Daoy (cell line): ENCODE measurements around the gene NBPF9. TPM values are rescaled to one million over a fixed set of nuclear protein-coding genes. Genes with fewer than 3 reads are reported as not detected.
A peak's percentile ranks its signal among the peaks of the same experiment; 100 is the strongest.
"Not testable (repeated sequence)": the region's sequence is repeated elsewhere in the genome, so short reads cannot be mapped to it uniquely, and the experiment has no call there.

Experiments used
- DNase-seq: peaks from one replicate; pipeline ENCODE4 v3.0.0-alpha.2; 2015; ENCODE audit warnings: low read depth
- total RNA-seq: library from RNA; depleted of rRNA; stranded (reverse); fragments of >200 nt; shearing (Covaris generic); gene quantifications from 2 replicates; pipeline ENCODE4 v1.2.3, GENCODE V29; 2014; rRNA removed

The NBPF9 gene
- 8.5 and 14.3 TPM in 2 replicates for total RNA-seq

- peak; percentile 62 for DNase-seq
Observed at GRCh38 chr1:149103109-149104081, at the start of gene NBPF9. TSS of gene NBPF9 (minus strand) at chr1:149103551. CDS start at chr1:149082139, 21,412 bp downstream.

GRCh38 chr1:149149909-149150308 is 46.6 kb upstream of the NBPF9 start:
- not testable (repeated sequence) for DNase-seq

GRCh38 chr1:149137585-149137984 is 34.2 kb upstream of the NBPF9 start:
- not testable (repeated sequence) for DNase-seq

GRCh38 chr1:149130938-149131337 is 27.6 kb upstream of the NBPF9 start:
- DNase-seq = not testable (repeated sequence)

GRCh38 chr1:149129245-149129644 is 25.9 kb upstream of the NBPF9 start:
- DNase-seq = not testable (repeated sequence)

- DNase-seq = not testable (repeated sequence)
Observed at GRCh38 chr1:149126555-149127145, 23.3 kb upstream of the NBPF9 start.

- DNase-seq = peak; percentile 5
Observed at GRCh38 chr1:149123948-149124926, 20.9 kb upstream of the NBPF9 start.

- not testable (repeated sequence) for DNase-seq
Observed at GRCh38 chr1:149112828-149113227, 9.5 kb upstream of the NBPF9 start.

GRCh38 chr1:149110343-149110742 is 7.0 kb upstream of the NBPF9 start:
- DNase-seq = not testable (repeated sequence)

- DNase-seq = not testable (repeated sequence)
Observed at GRCh38 chr1:149102574-149102973, 777 bp downstream of the NBPF9 start.

GRCh38 chr1:149098276-149098675 is 5.1 kb downstream of the NBPF9 start:
- not testable (repeated sequence) for DNase-seq

GRCh38 chr1:149093155-149093554 is 10.2 kb downstream of the NBPF9 start:
- not testable (repeated sequence) for DNase-seq

- not testable (repeated sequence) for DNase-seq
Observed at GRCh38 chr1:149075505-149076127, 27.7 kb downstream of the NBPF9 start.

GRCh38 chr1:149064611-149065010 is 38.7 kb downstream of the NBPF9 start:
- not testable (repeated sequence) for DNase-seq

GRCh38 chr1:149043056-149043455 is 60.3 kb downstream of the NBPF9 start:
- DNase-seq = not testable (repeated sequence)

GRCh38 chr1:149033916-149034315 is 69.4 kb downstream of the NBPF9 start:
- DNase-seq = not testable (repeated sequence)

- DNase-seq = not testable (repeated sequence)
Observed at GRCh38 chr1:149024327-149024726, 79.0 kb downstream of the NBPF9 start.

- not testable (repeated sequence) for DNase-seq
Observed at GRCh38 chr1:149018577-149018976, 84.8 kb downstream of the NBPF9 start.

GRCh38 chr1:149016626-149017025 is 86.7 kb downstream of the NBPF9 start:
- DNase-seq = not testable (repeated sequence)

- not testable (repeated sequence) for DNase-seq
Observed at GRCh38 chr1:149015522-149015921, 87.8 kb downstream of the NBPF9 start.

GRCh38 chr1:149013513-149013912 is 89.8 kb downstream of the NBPF9 start:
- DNase-seq = not testable (repeated sequence)
